Measurements from ENCODE around the gene NAV2. TPM values are rescaled to one million over a fixed set of nuclear protein-coding genes. Genes with fewer than 3 reads are reported as not detected.
A peak's percentile ranks its signal among the peaks of the same experiment; 100 is the strongest.

The NAV2 gene
- total RNA-seq, 1 experiment from 2014 or later, result 63.5 TPM

GRCh38 chr11:19762266-19762665, 49.6 kb downstream of the NAV2 start:
- ChIA-PET POLR2A (no interaction called here), CTCF (no interaction called here)
- no peaks in the 10 kb centered on the region for H3K36me3 Mint-ChIP-seq (ENCODE audit: insufficient read depth, unreplicated experiment)
- no peaks in the 10 kb centered on the region for H3K4me1 Mint-ChIP-seq (ENCODE audit: low read depth, unreplicated experiment)
- intact Hi-C loops (cut with micrococcal nuclease; ENCODE audit: unreplicated experiment), result no loop called here
- no peaks in the 10 kb centered on the region for H3K27me3 ChIP-seq (replicated peaks; ENCODE audit: control insufficient read depth, insufficient read depth, low read length)
- no peak overlapping the region for H3K4me3 ChIP-seq (ENCODE audit: low read depth, low read length)
- H3K36me3 ChIP-seq (ENCODE audit: control insufficient read depth, insufficient read depth, low read length), result no peaks in the 10 kb centered on the region
- no TSS peak for BruUV-seq (replicated peaks)
- TF ChIP-seq, protein P1, sequence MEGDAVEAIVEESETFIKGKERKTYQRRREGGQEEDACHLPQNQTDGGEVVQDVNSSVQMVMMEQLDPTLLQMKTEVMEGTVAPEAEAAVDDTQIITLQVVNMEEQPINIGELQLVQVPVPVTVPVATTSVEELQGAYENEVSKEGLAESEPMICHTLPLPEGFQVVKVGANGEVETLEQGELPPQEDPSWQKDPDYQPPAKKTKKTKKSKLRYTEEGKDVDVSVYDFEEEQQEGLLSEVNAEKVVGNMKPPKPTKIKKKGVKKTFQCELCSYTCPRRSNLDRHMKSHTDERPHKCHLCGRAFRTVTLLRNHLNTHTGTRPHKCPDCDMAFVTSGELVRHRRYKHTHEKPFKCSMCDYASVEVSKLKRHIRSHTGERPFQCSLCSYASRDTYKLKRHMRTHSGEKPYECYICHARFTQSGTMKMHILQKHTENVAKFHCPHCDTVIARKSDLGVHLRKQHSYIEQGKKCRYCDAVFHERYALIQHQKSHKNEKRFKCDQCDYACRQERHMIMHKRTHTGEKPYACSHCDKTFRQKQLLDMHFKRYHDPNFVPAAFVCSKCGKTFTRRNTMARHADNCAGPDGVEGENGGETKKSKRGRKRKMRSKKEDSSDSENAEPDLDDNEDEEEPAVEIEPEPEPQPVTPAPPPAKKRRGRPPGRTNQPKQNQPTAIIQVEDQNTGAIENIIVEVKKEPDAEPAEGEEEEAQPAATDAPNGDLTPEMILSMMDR (IDR thresholded peaks at IDR 0.05; ENCODE audit: insufficient read depth in 1 of 2, low read depth in 1 of 2, low read length in 1 of 2, severe bottlenecking in 1 of 2, unreplicated experiment in 1 of 2), result no peak
- H3K27me3 Mint-ChIP-seq (ENCODE audit: insufficient read depth, unreplicated experiment), result peaks cover 6% of the 10 kb centered on the region
- no peaks in the 10 kb centered on the region for H3K9me3 ChIP-seq
- H3K27ac Mint-ChIP-seq (ENCODE audit: unreplicated experiment), result no peak overlapping the region
- no peak overlapping the region for H3K4me3 Mint-ChIP-seq (ENCODE audit: unreplicated experiment)
- no peak for DNase-seq
- H3K9me3 Mint-ChIP-seq (ENCODE audit: unreplicated experiment), result no peaks in the 10 kb centered on the region
- no peaks in the 10 kb centered on the region for H3K4me1 ChIP-seq

GRCh38 chr11:19763330-19763729, 50.7 kb downstream of the NAV2 start:
- ChIA-PET POLR2A (no interaction called here), CTCF (no interaction called here)
- Mint-ChIP-seq H3K27ac (ENCODE audit: unreplicated experiment) (peak overlapping the region; percentile 28), H3K27me3 (ENCODE audit: insufficient read depth, unreplicated experiment) (peaks cover 6% of the 10 kb centered on the region), H3K4me3 (ENCODE audit: unreplicated experiment) (no peak overlapping the region), H3K9me3 (ENCODE audit: unreplicated experiment) (no peaks in the 10 kb centered on the region), H3K4me1 (ENCODE audit: low read depth, unreplicated experiment) (no peaks in the 10 kb centered on the region), H3K36me3 (ENCODE audit: insufficient read depth, unreplicated experiment) (no peaks in the 10 kb centered on the region)
- Histone ChIP-seq H3K9me3 (no peaks in the 10 kb centered on the region), H3K36me3 (ENCODE audit: control insufficient read depth, insufficient read depth, low read length) (no peaks in the 10 kb centered on the region), H3K27me3 (replicated peaks; ENCODE audit: control insufficient read depth, insufficient read depth, low read length) (no peaks in the 10 kb centered on the region), H3K4me3 (ENCODE audit: low read depth, low read length) (no peak overlapping the region), H3K4me1 (no peaks in the 10 kb centered on the region)
- BruUV-seq (replicated peaks), result no TSS peak
- intact Hi-C loops (cut with micrococcal nuclease; ENCODE audit: unreplicated experiment), result no loop called here
- TF ChIP-seq, protein P1 (IDR thresholded peaks at IDR 0.05; ENCODE audit: insufficient read depth in 1 of 2, low read depth in 1 of 2, low read length in 1 of 2, severe bottlenecking in 1 of 2, unreplicated experiment in 1 of 2), result no peak
- DNase-seq, result no peak

- Mint-ChIP-seq H3K27me3 (ENCODE audit: insufficient read depth, unreplicated experiment) (peaks cover 6% of the 10 kb centered on the region), H3K27ac (ENCODE audit: unreplicated experiment) (no peak overlapping the region), H3K36me3 (ENCODE audit: insufficient read depth, unreplicated experiment) (no peaks in the 10 kb centered on the region), H3K4me1 (ENCODE audit: low read depth, unreplicated experiment) (no peaks in the 10 kb centered on the region), H3K4me3 (ENCODE audit: unreplicated experiment) (no peak overlapping the region), H3K9me3 (ENCODE audit: unreplicated experiment) (no peaks in the 10 kb centered on the region)
- Histone ChIP-seq H3K36me3 (ENCODE audit: control insufficient read depth, insufficient read depth, low read length) (no peaks in the 10 kb centered on the region), H3K4me3 (ENCODE audit: low read depth, low read length) (no peak overlapping the region), H3K27me3 (replicated peaks; ENCODE audit: control insufficient read depth, insufficient read depth, low read length) (no peaks in the 10 kb centered on the region), H3K4me1 (peaks cover 14% of the 10 kb centered on the region), H3K9me3 (no peaks in the 10 kb centered on the region)
- TF ChIP-seq, protein P1 (IDR thresholded peaks at IDR 0.05; ENCODE audit: insufficient read depth in 1 of 2, low read depth in 1 of 2, low read length in 1 of 2, severe bottlenecking in 1 of 2, unreplicated experiment in 1 of 2), result no peak
- DNase-seq, result no peak
- intact Hi-C loops (cut with micrococcal nuclease; ENCODE audit: unreplicated experiment), result no loop called here
- POLR2A ChIA-PET, result no interaction called here
- CTCF ChIA-PET, result interaction anchor here (0.5 kb wide), 1 partner anchor 44 kb away, joined by 4 read pairs; no protein-coding TSS in a partner anchor
- no TSS peak for BruUV-seq (replicated peaks)
These were observed 53.6 kb downstream of the NAV2 start for GRCh38 chr11:19766206-19766605.
